Epithelial cell of proximal tubule (primary cell): ENCODE results near the gene ZNF793. TPM values are rescaled to one million over a fixed set of nuclear protein-coding genes. Genes with fewer than 3 reads are reported as not detected.

Experiments
- DNase-seq: peaks from one replicate; pipeline ENCODE4 v3.0.0-alpha.2; 2011; ENCODE audit warnings: low read depth
- H3K4me3 ChIP-seq: 2 replicates; pipeline ENCODE4 v1.5.1; 2011; ENCODE audit warnings: low read depth, mild to moderate bottlenecking, low read length
- total RNA-seq: library from RNA; depleted of rRNA; stranded (reverse); fragments of >200 nt; gene quantifications from 2 replicates; pipeline ENCODE4 v1.2.3, GENCODE V29; 2015
- TF ChIP-seq, protein P1 (sequence below): conservative IDR thresholded peaks from 2 replicates; pipeline ENCODE4 v1.5.1; 2012; ENCODE audit warnings: low read depth, mild to moderate bottlenecking, low read length

The ZNF793 gene
- total RNA-seq, 1 donor from 2014 or later, result 1.3 TPM

DNA sequence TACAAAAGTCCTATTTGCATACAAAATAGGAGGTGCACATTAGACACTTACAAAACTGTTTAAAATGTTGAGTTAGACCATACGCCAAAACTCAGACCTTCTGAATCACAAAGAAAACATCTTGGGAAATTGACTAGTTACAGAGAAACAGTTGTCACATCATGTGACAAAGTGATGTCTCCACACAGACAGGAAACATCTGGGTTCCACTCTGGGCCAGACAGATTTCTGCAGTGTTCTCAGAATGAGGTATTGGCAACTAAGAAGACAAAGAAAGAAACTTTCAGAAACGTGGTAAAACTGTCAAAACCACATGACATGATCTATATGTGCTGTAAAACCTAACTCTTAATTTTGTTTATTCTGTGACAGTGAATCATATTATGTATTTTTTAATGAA lies 6.7 kb downstream of the ZNF793 start:
- no peak overlapping the region for H3K4me3 ChIP-seq
- TF ChIP-seq, protein P1, sequence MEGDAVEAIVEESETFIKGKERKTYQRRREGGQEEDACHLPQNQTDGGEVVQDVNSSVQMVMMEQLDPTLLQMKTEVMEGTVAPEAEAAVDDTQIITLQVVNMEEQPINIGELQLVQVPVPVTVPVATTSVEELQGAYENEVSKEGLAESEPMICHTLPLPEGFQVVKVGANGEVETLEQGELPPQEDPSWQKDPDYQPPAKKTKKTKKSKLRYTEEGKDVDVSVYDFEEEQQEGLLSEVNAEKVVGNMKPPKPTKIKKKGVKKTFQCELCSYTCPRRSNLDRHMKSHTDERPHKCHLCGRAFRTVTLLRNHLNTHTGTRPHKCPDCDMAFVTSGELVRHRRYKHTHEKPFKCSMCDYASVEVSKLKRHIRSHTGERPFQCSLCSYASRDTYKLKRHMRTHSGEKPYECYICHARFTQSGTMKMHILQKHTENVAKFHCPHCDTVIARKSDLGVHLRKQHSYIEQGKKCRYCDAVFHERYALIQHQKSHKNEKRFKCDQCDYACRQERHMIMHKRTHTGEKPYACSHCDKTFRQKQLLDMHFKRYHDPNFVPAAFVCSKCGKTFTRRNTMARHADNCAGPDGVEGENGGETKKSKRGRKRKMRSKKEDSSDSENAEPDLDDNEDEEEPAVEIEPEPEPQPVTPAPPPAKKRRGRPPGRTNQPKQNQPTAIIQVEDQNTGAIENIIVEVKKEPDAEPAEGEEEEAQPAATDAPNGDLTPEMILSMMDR, result no peak
- DNase-seq, result no peak

DNA sequence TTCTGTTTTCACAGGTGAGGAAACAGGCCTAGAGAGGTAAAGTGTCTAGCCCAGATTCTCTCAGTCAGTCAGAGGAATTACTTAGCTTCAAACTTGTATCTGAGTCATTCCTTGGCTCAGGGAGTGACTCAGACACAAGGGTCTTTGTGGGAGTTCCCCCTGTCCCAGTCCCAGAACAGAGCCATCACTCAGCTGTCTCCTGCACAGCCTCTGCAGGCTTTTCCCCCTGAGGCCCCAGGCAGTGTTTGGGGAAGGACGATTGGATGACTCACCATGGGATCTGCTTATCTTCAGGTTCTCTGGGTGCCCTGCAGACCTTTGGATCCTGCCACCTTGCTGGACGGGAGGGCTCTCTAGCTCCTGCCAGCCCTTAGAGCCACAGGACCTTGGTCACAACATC lies 13.2 kb downstream of the ZNF793 start:
- TF ChIP-seq, protein P1, result no peak
- no peak for DNase-seq
- no peak overlapping the region for H3K4me3 ChIP-seq

DNA sequence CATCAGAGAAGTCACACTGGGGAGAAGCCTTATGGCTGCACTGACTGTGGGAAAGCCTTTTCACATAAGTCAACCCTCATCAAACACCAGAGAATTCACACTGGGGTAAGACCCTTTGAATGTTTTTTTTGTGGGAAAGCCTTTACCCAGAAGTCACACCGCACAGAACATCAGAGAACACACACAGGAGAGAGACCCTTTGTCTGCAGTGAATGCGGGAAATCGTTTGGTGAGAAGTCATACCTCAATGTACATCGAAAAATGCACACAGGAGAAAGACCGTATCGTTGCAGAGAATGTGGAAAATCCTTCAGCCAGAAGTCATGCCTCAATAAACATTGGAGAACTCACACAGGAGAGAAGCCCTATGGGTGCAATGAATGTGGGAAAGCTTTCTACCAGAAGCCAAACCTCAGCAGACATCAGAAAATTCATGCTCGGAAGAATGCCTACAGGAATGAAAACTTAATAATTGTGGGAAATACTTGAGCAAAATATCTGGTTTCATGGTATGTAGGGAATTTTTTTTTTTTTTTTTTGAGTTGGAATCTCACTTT lies 30.7 kb downstream of the ZNF793 start:
- TF ChIP-seq, protein P1, result no peak
- no peak overlapping the region for H3K4me3 ChIP-seq
- no peak for DNase-seq

DNA sequence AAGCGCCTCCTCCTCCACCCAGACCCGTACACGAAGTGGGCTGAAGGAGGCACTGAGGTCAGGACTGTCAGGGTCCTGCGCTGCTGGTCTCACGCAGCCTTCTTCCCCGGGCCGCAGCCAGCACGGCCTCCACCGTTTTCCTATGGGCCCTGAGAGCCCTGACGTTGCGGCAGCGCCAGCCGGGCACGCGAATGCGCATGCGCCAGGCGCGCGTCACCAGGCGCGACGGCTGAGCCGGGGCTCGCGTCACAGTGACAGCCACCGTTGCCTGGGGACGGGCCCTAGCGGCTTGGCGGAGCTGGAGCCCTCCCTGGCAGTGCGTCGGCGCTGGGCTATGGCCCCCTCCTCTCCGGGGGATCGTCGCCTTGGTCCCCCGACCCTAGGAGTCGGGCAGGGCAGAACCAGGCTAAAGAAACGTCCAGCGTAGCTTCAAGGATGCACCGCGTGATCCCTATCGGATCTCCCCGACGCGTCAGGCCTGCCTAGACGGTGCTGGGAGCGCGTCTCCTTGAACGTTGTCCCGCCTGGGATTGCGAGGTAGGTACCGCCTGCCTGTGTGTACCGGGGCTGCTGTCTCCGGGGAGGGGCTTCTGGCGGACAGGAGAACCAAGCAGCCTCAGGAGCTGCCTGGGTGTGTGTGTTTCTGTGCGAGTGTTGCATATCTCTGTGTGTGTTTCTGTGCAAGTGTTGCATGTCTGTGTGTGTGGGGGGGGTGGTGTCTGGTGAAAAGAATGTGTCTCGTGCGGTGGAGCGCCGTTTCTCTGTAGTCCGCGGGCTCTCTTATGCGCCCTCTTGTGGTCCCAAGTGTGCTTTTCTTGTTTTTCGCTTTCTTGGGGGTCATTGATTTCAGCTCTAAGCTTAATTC lies 44.6 kb downstream of the ZNF793 start:
- peak overlapping the region; percentile 57 for H3K4me3 ChIP-seq
- TF ChIP-seq, protein P1, result peak; percentile 41
- DNase-seq, result no peak

DNA sequence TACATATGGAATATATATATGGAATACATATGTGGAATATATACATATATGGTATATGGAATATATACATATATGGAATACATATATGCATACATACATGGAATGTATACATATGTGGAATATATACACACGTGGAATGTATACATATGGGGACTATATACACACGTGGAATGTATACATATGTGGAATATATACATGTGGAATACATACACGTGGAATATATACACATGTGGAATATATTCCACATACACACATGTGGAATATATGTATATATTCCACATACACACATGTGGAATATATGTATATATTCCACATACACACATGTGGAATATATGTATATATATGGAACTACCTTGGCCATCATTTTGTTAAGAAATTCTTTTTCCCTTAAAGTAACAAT lies 56.8 kb downstream of the ZNF793 start:
- no peak for DNase-seq
- no peak overlapping the region for H3K4me3 ChIP-seq
- TF ChIP-seq, protein P1, result no peak

DNA sequence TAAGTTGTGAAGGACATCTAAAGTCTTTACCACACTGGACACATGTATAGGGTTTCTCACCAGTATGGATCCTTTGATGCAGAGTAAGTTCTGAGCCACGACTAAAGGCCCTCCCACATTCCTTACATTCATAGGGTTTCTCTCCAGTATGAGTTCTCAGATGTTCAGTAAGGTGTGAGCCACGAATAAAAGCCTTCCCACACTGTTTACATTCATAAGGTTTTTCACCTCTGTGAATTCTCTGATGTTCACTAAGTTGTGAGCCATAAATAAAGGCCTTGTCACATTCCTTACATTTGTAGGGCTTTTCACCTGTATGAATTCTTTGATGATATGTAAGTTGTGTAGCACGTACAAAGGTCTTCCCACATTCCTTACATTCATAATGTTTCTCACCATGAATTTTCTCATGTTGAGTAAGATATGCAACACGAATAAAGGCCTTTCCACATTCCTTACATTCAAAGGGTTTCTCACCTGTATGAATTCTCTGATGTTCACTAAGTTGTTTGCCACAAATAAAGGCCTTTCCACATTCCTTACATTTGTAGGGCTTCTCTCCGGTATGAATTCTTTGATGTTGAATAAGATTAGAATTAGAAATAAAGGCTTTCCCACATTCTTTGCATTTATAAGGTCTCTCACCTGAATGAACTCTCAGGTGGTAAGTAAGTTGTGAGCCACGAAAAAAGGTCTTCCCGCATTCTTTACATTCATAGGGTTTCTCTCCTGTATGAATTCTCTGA lies 58.1 kb downstream of the ZNF793 start:
- TF ChIP-seq, protein P1, result no peak
- no peak overlapping the region for H3K4me3 ChIP-seq
- DNase-seq, result no peak
